SK-N-SH (cell line): ENCODE results near the gene CDH4. TPM values are rescaled to one million over a fixed set of nuclear protein-coding genes. Genes with fewer than 3 reads are reported as not detected.

ENCODE experiments used
- CTCF ChIA-PET: fragments of 300-600, 350-600 bp; formaldehyde crosslinking; extraction: SDS; loops from one replicate; lab custom pipeline; 2021; lab: Yijun Ruan, JAX
- POLR2A ChIA-PET: fragments of 350-600 bp; sonication (Branson Sonifier 250); formaldehyde crosslinking; extraction: SDS; loops from one replicate; lab custom pipeline; 2020; ENCODE audit warnings: antibody characterized with exemption, inconsistent platforms; lab: Yijun Ruan, JAX
- DNase-seq: peaks from one replicate; pipeline ENCODE4 v3.0.0; 2012
- H2AFZ ChIP-seq: fragments of 200-600 bp; sonication (generic); 2 replicates; pipeline ENCODE4 v1.8.1; 2016; ENCODE audit warnings: antibody characterized with exemption, mild to moderate bottlenecking, low read depth
- H3F3A ChIP-seq: fragments of 200-600 bp; sonication (generic); replicated peaks from 2 replicates; pipeline ENCODE3; 2016; ENCODE audit warnings: antibody characterized with exemption, mild to moderate bottlenecking; ENCODE audit not compliant: insufficient read depth
- H3K27ac ChIP-seq, 2 experiments: fragments of 200-500 bp in 1 of 2; fragments of 200-600 bp in 1 of 2; sonication (Bioruptor generic) in 1 of 2; sonication (generic), shearing (Covaris generic) in 1 of 2; 2 replicates each; pipeline versions ENCODE4 v1.5.1 to v1.6.1; 2014 to 2016; ENCODE audit warnings: low read depth in 2 of 2, inconsistent platforms in 1 of 2, low read length in 1 of 2, mild to moderate bottlenecking in 1 of 2, mixed read lengths in 1 of 2
- H3K27me3 ChIP-seq: fragments of 200-600 bp; sonication (generic), shearing (Covaris generic); 2 replicates; pipeline ENCODE4 v1.6.1; 2016; ENCODE audit warnings: mixed run types; ENCODE audit not compliant: insufficient read depth
- H3K36me3 ChIP-seq, 2 experiments: fragments of 200-500 bp in 1 of 2; fragments of 200-600 bp in 1 of 2; sonication (Bioruptor generic) in 1 of 2; sonication (generic) in 1 of 2; replicated peaks in 1 of 2; 2 replicates each; pipeline versions ENCODE3 to v1.5.1; 2014 to 2016; ENCODE audit warnings: low read length in 1 of 2, mild to moderate bottlenecking in 1 of 2; ENCODE audit not compliant: insufficient read depth in 2 of 2, control insufficient read depth in 1 of 2
- H3K4me1 ChIP-seq, 2 experiments: fragments of 200-500 bp in 1 of 2; fragments of 200-600 bp in 1 of 2; sonication (Bioruptor generic) in 1 of 2; sonication (generic), shearing (Covaris generic) in 1 of 2; 2 replicates each; pipeline versions ENCODE4 v1.5.1 to v1.6.1; 2014 to 2016; ENCODE audit warnings: low read depth in 1 of 2, low read length in 1 of 2, mixed run types in 1 of 2; ENCODE audit not compliant: insufficient read depth in 2 of 2, control insufficient read depth in 1 of 2
- H3K4me2 ChIP-seq: fragments of 200-600 bp; sonication (generic), shearing (Covaris generic); 2 replicates; pipeline ENCODE4 v1.6.1; 2017; ENCODE audit warnings: mixed run types
- H3K4me3 ChIP-seq, 2 experiments: fragments of 200-500 bp in 1 of 2; fragments of 200-600 bp in 1 of 2; sonication (Bioruptor generic) in 1 of 2; sonication (generic), shearing (Covaris generic) in 1 of 2; 2 replicates each; pipeline versions ENCODE4 v1.5.1 to v1.8.1; 2014 to 2016; ENCODE audit warnings: low read depth in 2 of 2, inconsistent platforms in 1 of 2, low read length in 1 of 2, mild to moderate bottlenecking in 1 of 2, mixed read lengths in 1 of 2, moderate library complexity in 1 of 2
- H3K79me2 ChIP-seq: fragments of 200-600 bp; sonication (generic); 2 replicates; pipeline ENCODE4 v1.8.1; 2017; ENCODE audit warnings: mild to moderate bottlenecking; ENCODE audit not compliant: insufficient read depth
- H3K9ac ChIP-seq: fragments of 200-600 bp; sonication (generic); 2 replicates; pipeline ENCODE4 v1.6.1; 2017; ENCODE audit warnings: mixed run types
- H3K9me2 ChIP-seq: fragments of 200-600 bp; sonication (generic); 2 replicates; pipeline ENCODE4 v1.6.1; 2017; ENCODE audit warnings: mixed run types
- H3K9me3 ChIP-seq: fragments of 200-600 bp; sonication (generic); 2 replicates; pipeline ENCODE4 v1.6.1; 2017; ENCODE audit warnings: mixed run types, mild to moderate bottlenecking, moderate library complexity
- H4K20me1 ChIP-seq: fragments of 200-600 bp; sonication (generic); 2 replicates; pipeline ENCODE4 v1.6.1; 2017; ENCODE audit warnings: mild to moderate bottlenecking, mixed run types; ENCODE audit not compliant: insufficient read depth
- CHD2 ChIP-seq: fragments of 150-350 bp; IDR thresholded peaks from 2 replicates; pipeline ENCODE4 v1.6.1; 2018; ENCODE audit warnings: low read length; ENCODE audit not compliant: partially characterized antibody
- FOSL2 ChIP-seq: IDR thresholded peaks from 2 replicates; pipeline ENCODE4 v1.4.0; 2012; ENCODE audit warnings: low read depth, mild to moderate bottlenecking, moderate library complexity, borderline replicate concordance
- FOXJ3 ChIP-seq: sonication (generic); formaldehyde crosslinking; IDR thresholded peaks from 2 replicates; pipeline ENCODE4 v1.5.1; 2020; ENCODE audit warnings: mild to moderate bottlenecking, missing genetic modification reagents
- FOXM1 ChIP-seq: IDR thresholded peaks from 2 replicates; pipeline ENCODE4 v1.4.0; 2012; ENCODE audit warnings: low read depth, mild to moderate bottlenecking
- GABPA ChIP-seq: IDR thresholded peaks from 2 replicates; pipeline ENCODE4 v1.4.0; 2012; ENCODE audit warnings: low read depth, mild to moderate bottlenecking
- RAD21 ChIP-seq: IDR thresholded peaks from 2 replicates; pipeline ENCODE4 v1.6.1; 2012; ENCODE audit warnings: mild to moderate bottlenecking, low read length
- RFX5 ChIP-seq: IDR thresholded peaks from 2 replicates; pipeline ENCODE4 v1.6.1; 2012; ENCODE audit warnings: mild to moderate bottlenecking, improper control_type of control experiment, low read length
- RXRA ChIP-seq: IDR thresholded peaks from 2 replicates; pipeline ENCODE4 v1.4.0; 2012; ENCODE audit warnings: low read depth, mild to moderate bottlenecking, borderline replicate concordance
- SIN3A ChIP-seq: IDR thresholded peaks from 2 replicates; pipeline ENCODE4 v1.6.1; 2012; ENCODE audit warnings: low read depth, mild to moderate bottlenecking, low read length, moderate library complexity, borderline replicate concordance
- TAF1 ChIP-seq: IDR thresholded peaks from 2 replicates; pipeline ENCODE4 v1.6.1; 2012; ENCODE audit warnings: low read depth, mild to moderate bottlenecking, low read length, moderate library complexity, borderline replicate concordance
- WGBS: methylation state at CpG from one replicate; pipeline ENCODE4 v1.1.6; 2017; ENCODE audit warnings: low lambda C conversion rate; 5-methylcytosine and 5-hydroxymethylcytosine counted together
- polyA plus RNA-seq, 3 experiments: library from polyadenylated mRNA; depleted of rRNA; stranded (reverse); fragments of >200 nt; gene quantifications; 2 replicates each; pipeline ENCODE4 v1.2.3, GENCODE V29; 2012
- TF ChIP-seq, protein P1 (sequence below): fragments of 150-350 bp; IDR thresholded peaks from 2 replicates; pipeline ENCODE4 v1.6.1; 2016; ENCODE audit warnings: mild to moderate bottlenecking, low read depth, low read length

CDH4 gene
- polyA plus RNA-seq, 1 of the 3 experiments (the other 2 are of a cell fraction), result not detected

DNA sequence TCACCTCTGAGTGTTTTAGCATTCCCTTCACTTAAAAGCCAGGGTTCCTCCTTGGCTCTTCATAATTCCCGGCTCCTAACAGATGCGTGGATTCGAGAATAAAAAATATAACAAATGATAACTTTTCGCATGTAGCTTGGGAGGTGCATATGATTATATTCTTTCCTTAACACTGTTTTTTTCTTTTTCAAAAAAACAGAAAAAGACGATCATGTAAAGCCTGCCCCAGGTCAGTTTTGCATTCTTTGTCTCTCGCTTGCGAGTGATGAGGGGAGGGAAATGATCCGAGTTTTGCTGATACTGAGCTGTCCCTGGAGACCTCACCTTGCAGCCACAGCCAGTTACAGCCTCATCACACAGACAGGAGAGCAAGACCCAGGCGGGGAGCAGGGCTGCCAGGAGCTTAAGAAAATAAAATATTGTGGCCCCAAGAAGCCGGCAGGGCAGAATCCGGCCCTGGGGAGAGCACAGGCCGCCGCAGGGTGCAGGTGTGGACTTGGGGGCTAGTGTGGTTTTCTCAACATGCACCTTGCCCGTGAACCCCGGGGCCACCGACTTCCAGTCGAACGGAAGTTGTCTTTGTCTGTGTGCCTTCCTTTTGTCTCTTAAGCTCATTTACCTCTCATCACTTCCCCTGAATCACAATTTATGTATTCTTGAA lies 511.8 kb downstream of the CDH4 start:
- H3K4me1 ChIP-seq, result no peaks in the 10 kb centered on the region
- H3K4me3 ChIP-seq, result no peak overlapping the region
- H3K27me3 ChIP-seq, result no peaks in the 10 kb centered on the region
- H3K27ac ChIP-seq, result no peak overlapping the region
- no peak for DNase-seq
- no peak overlapping the region for H2AFZ ChIP-seq
- no peak overlapping the region for H3K4me2 ChIP-seq
- no peaks in the 10 kb centered on the region for H3K9me2 ChIP-seq
- TF ChIP-seq CHD2, result no peak
- TF ChIP-seq FOSL2, result no peak
- ChIA-PET CTCF (no interaction called here), POLR2A (no interaction called here)
- no peaks in the 10 kb centered on the region for H3F3A ChIP-seq
- H3K36me3 ChIP-seq, result no peaks in the 10 kb centered on the region
- 59% methylated on average over 18 of the region's 18 CpGs for WGBS
- no peaks in the 10 kb centered on the region for H3K79me2 ChIP-seq
- H3K9me3 ChIP-seq, result no peaks in the 10 kb centered on the region
- H4K20me1 ChIP-seq, result no peaks in the 10 kb centered on the region
- H3K9ac ChIP-seq, result no peak overlapping the region

- no peak for DNase-seq
- CTCF ChIA-PET, result no interaction called here
These were observed 512.5 kb downstream of the CDH4 start for GRCh38 chr20:61764471-61765025.

DNA sequence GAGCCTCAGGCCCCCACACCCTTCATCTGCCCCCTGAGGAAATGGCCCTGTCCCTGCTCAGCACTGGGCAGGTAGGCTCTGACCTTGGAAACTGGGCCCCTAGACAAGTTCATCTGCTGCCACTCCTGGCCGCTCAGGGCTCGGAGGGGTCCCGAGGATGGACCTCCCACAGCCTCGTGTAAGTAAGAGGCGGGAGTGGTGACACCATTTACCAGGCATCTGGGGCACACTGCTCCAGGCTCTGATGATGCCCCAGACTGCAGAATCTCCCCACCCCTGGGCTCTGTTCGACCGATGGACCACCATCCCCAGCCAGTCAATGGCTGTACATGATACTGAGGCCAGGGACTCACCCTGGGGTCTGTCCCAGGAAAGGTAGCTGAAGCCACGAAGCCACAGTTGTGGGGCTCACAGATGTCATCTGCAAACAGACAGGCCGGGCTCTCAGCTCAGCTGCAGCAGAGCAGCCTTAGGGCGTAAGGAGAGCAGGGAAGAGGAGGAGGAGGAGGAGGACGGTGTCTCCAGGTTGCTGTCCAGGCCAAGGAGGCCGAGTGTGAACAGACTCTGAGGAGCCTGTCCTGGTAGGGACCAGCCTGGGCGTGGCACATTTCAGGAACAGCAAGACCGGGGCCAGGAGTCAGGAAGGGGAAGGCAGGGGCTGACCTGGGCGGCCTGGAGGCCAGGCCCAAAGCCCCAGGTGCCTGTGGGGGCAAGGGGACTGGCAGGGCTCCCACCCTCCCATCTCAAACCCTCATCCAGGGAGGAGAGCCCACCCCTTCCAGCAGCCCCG lies 513.2 kb downstream of the CDH4 start:
- Histone ChIP-seq H2AFZ (no peak overlapping the region), H3K79me2 (no peaks in the 10 kb centered on the region), H3K9me2 (no peaks in the 10 kb centered on the region), H3K27ac (no peak overlapping the region), H3K4me1 (no peaks in the 10 kb centered on the region), H3K4me2 (no peak overlapping the region), H3K4me3 (no peak overlapping the region), H3F3A (no peaks in the 10 kb centered on the region), H3K27me3 (no peaks in the 10 kb centered on the region), H3K9ac (no peak overlapping the region), H3K9me3 (no peaks in the 10 kb centered on the region), H4K20me1 (no peaks in the 10 kb centered on the region), H3K36me3 (no peaks in the 10 kb centered on the region)
- TF ChIP-seq FOSL2, result no peak
- no peak for DNase-seq
- ChIA-PET CTCF (no interaction called here), POLR2A (no interaction called here)
- 60% methylated on average over 13 of the region's 16 CpGs for WGBS

More at GRCh38 chr20:61764471-61765025, 512.5 kb downstream of the CDH4 start:
- Histone ChIP-seq H3K9me2 (no peaks in the 10 kb centered on the region), H3K9ac (no peak overlapping the region), H3K36me3 (no peaks in the 10 kb centered on the region), H2AFZ (no peak overlapping the region), H3K27ac (no peak overlapping the region), H3F3A (no peaks in the 10 kb centered on the region), H3K4me1 (no peaks in the 10 kb centered on the region), H3K4me2 (no peak overlapping the region), H4K20me1 (no peaks in the 10 kb centered on the region), H3K4me3 (no peak overlapping the region), H3K79me2 (no peaks in the 10 kb centered on the region), H3K27me3 (no peaks in the 10 kb centered on the region), H3K9me3 (no peaks in the 10 kb centered on the region)
- WGBS, result 43% methylated on average over 15 of the region's 17 CpGs
- no peak for TF ChIP-seq SIN3A
- TF ChIP-seq RAD21, result no peak
- TF ChIP-seq RXRA, result no peak
- TF ChIP-seq, protein P1, sequence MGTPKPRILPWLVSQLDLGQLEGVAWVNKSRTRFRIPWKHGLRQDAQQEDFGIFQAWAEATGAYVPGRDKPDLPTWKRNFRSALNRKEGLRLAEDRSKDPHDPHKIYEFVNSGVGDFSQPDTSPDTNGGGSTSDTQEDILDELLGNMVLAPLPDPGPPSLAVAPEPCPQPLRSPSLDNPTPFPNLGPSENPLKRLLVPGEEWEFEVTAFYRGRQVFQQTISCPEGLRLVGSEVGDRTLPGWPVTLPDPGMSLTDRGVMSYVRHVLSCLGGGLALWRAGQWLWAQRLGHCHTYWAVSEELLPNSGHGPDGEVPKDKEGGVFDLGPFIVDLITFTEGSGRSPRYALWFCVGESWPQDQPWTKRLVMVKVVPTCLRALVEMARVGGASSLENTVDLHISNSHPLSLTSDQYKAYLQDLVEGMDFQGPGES, result no peak
- TF ChIP-seq CHD2, result no peak
- no peak for TF ChIP-seq FOXM1
- no peak for TF ChIP-seq RFX5
- no peak for TF ChIP-seq FOXJ3 (CRISPR knock-in tag)
- TF ChIP-seq GABPA, result no peak
- TF ChIP-seq TAF1, result no peak
- POLR2A ChIA-PET, result no interaction called here
